HUES48 (cell line): Measurements from ENCODE around the gene MTSS2.

ENCODE experiments used
- H3K27ac ChIP-seq: one replicate; pipeline ENCODE4 v1.7.0; 2013; ENCODE audit warnings: low read depth, low read length, inconsistent platforms
- H3K27me3 ChIP-seq: 2 replicates; pipeline ENCODE4 v1.6.1; 2013; ENCODE audit warnings: mild to moderate bottlenecking, low read length; ENCODE audit not compliant: control insufficient read depth, insufficient read depth
- H3K36me3 ChIP-seq: 2 replicates; pipeline ENCODE4 v1.6.1; 2013; ENCODE audit warnings: low read length; ENCODE audit not compliant: control insufficient read depth, insufficient read depth
- H3K4me1 ChIP-seq: 2 replicates; pipeline ENCODE4 v1.6.1; 2013; ENCODE audit warnings: mild to moderate bottlenecking, low read length; ENCODE audit not compliant: control insufficient read depth, insufficient read depth
- H3K4me3 ChIP-seq: 2 replicates; pipeline ENCODE4 v1.5.1; 2013; ENCODE audit warnings: mild to moderate bottlenecking, low read depth, low read length
- H3K9ac ChIP-seq: 2 replicates; pipeline ENCODE4 v1.6.1; 2013; ENCODE audit warnings: mild to moderate bottlenecking, low read depth, low read length, moderate library complexity
- H3K9me3 ChIP-seq: 2 replicates; pipeline ENCODE4 v1.6.1; 2013; ENCODE audit warnings: low read length; ENCODE audit not compliant: control insufficient read depth, insufficient read depth

Gene MTSS2

DNA sequence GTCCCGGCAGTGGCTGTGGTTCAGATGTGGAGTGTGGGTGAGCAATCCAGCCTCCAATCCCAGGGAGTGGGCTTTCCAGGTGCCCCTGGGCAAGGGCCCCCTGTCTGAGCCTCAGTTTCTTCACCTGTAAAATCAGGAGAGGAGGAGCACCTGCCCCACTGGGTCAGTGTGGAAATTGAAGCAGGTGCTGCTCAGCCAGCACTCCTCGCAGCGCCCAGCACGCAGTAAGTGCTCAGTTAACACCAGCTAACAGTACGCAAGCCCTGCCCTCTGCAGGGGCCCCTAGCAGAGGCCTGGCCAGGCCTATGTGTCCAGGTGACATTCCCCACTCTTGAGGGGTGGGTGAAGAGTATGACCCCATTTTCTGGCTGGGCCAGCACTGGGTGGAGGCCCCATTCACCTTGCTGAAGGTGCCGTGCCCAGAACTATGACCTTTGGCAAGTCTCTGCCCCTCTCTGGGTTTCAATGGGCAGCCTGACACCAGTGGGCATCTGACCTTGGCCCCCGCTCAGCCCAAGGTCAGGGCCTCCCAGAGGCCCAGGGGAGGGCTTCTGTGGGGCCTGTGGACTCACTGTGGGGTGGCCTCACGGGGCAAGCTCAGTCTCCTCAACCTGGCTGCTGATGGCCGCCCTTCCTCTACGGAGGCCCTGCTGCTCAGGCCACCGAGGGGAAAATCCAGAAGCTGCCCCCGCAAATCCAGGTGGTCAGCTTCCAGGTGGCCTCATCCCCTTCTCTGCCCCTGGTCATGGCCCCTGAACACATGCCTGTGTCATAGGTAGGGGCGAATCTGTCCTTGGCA is 2.5 kb downstream of the MTSS2 start:
- H3K4me1 ChIP-seq: peaks cover 18% of the 10 kb centered on the region
- no peak overlapping the region for H3K9ac ChIP-seq

DNA sequence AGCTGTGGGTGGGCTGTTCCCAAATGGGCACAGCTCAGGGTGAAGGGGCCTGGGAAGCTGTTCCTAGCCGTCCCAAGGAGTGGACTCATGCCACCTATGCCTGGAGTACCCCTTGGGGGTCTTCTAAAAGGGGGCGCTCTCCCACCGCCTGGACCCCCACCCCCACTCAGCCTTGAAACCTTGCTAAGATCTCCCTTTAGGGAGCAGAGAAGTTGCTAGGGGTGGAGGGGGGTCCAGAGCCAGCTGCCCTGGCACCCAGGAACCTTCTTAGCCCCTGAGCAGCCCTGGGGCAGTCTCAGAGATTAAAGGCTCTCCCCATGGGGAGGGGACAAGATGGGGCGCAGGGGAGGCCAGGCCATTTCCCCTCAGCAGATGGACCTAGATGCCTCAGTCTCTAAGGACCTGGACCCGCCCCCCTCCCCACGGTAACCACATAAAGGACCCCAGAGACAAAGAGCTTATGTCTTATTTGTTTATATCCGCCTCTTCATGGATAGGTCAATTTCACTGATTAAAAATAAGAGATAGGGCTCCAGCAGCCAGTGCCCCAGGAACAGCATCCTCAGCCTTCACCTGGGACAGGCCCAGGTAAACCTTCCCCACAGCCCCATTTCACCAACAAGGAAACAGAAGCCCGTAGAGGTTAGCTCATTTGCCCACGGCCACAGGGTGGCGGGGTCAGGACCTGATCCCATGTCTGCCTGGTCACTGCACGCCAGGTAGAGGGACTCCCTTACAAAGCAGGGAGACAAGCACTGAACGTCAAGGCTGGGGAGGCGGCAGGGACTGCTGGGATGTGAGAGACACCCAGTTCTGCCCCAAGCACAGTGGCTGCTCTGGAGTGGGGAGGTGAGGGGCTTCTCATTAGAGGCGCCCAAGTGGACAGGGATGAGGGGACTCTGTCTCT is 3.4 kb downstream of the MTSS2 start:
- Histone ChIP-seq H3K9me3 (no peaks in the 10 kb centered on the region), H3K4me3 (no peak overlapping the region), H3K36me3 (peaks cover 10% of the 10 kb centered on the region), H3K9ac (no peak overlapping the region), H3K27me3 (peaks cover 4% of the 10 kb centered on the region; the same call in 1 of the 2 replicates), H3K27ac (no peak overlapping the region), H3K4me1 (peaks cover 15% of the 10 kb centered on the region)

More for the DNA sequence above, 2.5 kb downstream of the MTSS2 start:
- Histone ChIP-seq H3K36me3 (peaks cover 2% of the 10 kb centered on the region; the same call in 1 of the 2 replicates), H3K4me3 (no peak overlapping the region), H3K9me3 (no peaks in the 10 kb centered on the region), H3K27ac (no peak overlapping the region), H3K27me3 (peaks cover 4% of the 10 kb centered on the region; the same call in 1 of the 2 replicates)

DNA sequence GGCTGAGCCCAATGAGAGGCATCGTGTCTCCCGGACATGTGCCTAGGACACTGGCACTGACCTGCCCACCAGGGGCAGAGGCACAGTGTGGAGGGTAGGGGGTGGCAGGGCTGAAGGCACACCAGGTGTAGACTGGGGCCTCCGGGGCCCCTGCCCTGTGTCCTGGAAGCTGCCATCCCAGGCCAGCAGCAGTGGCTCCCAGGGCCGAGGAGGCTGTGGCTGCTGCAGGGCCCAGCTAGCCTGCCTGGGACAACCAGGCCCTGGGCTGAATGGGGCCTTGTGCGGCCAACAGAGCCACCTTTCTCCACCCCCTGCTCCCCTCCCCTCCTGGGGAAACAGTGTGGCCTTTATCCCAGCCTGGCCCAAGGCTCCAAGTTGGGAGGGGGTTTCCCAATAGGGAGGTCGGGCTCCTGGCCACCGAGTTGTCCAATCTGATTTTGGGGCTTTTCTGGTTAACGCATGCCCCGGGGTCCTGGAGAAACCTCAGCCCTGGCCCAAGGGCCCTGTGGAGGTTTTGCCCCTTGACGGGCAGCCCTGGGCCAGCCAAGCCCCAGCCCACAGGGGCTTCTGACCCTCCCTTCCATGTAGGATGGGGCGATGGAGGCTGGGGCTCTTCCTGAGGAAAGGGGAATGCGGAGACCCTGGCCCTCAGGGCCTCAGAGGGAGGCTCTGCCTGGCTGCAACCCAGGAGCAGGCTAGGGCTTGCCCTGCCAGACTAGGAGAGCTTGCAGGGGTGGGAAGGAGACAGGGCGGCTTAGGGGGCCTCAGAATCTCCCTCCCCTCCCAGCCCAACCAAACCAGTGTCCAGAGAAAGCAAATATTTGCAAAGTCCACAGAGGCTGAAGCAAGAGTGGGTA is 4.2 kb downstream of the MTSS2 start:
- Histone ChIP-seq H3K9ac (no peak overlapping the region), H3K27ac (no peak overlapping the region)

DNA sequence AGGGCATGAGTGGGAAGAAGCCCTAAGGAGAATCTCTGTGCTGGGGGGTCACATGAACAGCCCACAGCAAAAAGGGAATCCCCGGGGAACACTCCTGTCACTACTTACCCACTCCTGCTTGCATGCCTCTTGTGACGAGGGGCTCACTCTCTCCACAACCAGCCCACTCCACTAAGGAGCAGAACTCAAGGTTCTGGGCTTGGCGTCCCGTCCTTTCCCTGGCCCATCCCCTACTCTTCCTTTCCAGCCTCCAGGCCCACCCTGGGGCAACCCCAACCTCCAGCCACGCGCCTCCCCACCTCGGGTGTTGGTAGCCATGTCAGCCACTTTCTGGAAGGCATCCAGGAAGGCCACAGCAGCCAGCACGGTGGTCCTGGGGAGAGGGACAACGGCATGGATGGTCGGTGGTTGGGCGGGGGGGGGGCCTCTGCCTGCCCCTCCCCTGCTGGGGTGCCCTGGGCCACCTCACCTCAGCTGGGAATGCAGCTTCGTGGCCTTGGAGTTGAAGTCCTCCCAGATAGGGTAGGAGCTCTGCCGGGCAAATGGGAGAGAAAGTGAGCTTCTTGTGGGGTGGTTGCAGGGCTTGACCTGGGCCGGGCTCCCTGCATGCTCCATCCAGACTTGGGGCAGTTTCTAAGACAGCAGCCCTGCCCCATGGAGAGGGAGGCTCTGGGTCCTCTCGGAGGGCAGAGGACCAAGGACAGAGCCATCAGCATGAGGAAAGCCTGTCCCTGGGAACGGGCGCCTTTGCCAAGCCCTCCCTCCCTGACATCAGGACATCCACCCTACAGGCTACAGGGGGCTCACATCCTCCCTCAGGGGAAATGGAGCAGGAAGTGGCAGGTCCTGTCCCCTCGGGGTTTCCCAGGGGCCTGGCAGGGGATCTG is 5.1 kb downstream of the MTSS2 start:
- H3K4me1 ChIP-seq: peaks cover 8% of the 10 kb centered on the region
- no peak overlapping the region for H3K9ac ChIP-seq
- no peak overlapping the region for H3K4me3 ChIP-seq
- no peaks in the 10 kb centered on the region for H3K9me3 ChIP-seq
- H3K27me3 ChIP-seq: peaks cover 4% of the 10 kb centered on the region; the same call in 1 of the 2 replicates
- H3K27ac ChIP-seq: no peak overlapping the region
- H3K36me3 ChIP-seq: peaks cover 21% of the 10 kb centered on the region

More for the DNA sequence above, 4.2 kb downstream of the MTSS2 start:
- H3K27me3 ChIP-seq: peaks cover 4% of the 10 kb centered on the region; the same call in 1 of the 2 replicates
- H3K4me1 ChIP-seq: peaks cover 11% of the 10 kb centered on the region
- H3K9me3 ChIP-seq: no peaks in the 10 kb centered on the region
- H3K36me3 ChIP-seq: peaks cover 12% of the 10 kb centered on the region
- H3K4me3 ChIP-seq: no peak overlapping the region

DNA sequence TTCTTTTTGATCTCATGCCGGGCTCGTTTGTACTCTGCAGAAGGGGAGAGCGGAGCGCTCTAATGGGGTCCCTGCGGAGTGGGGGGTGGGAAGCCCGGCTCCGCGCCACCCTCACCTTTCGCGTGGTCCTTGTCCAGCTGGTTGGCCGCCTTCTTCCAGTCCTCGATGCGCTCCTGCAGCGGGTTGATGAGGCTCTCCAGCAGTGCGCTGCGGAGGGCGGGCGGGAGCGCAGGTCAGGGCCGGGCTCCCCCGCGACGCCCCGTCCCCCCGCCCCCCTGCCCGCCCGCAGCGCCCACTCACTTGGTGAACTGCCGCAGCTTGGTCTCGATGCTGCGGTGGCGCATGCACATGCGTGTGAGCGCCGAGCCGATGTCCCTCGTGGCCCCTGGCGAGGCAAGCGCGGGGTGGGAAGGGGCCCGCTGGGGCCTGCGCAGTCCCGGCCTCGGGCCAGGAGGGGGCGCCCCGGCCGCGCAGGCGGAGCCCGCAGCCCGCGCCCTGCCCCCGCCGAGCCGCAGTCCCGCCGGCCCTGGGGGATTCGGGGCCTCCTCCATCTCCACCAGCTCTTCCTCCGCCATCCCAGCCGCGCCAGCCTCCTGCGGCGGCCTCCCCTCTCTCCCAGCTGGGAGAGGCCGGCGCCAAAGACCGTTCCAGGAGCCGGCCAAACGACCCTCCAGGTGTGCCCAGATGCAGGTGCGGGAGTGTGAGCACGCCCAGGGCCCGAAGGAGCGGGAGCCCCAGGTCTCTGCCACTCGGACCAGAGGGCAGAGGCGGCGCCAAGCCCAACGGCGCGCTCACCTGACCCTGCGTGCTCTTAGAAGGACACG is 6.0 kb downstream of the MTSS2 start:
- H3K27ac ChIP-seq: no peak overlapping the region
- peaks cover 4% of the 10 kb centered on the region; the same call in 1 of the 2 replicates for H3K27me3 ChIP-seq
- H3K4me1 ChIP-seq: peaks cover 7% of the 10 kb centered on the region
- no peak overlapping the region for H3K4me3 ChIP-seq
- H3K9me3 ChIP-seq: no peaks in the 10 kb centered on the region
- H3K36me3 ChIP-seq: peaks cover 23% of the 10 kb centered on the region
- no peak overlapping the region for H3K9ac ChIP-seq

DNA sequence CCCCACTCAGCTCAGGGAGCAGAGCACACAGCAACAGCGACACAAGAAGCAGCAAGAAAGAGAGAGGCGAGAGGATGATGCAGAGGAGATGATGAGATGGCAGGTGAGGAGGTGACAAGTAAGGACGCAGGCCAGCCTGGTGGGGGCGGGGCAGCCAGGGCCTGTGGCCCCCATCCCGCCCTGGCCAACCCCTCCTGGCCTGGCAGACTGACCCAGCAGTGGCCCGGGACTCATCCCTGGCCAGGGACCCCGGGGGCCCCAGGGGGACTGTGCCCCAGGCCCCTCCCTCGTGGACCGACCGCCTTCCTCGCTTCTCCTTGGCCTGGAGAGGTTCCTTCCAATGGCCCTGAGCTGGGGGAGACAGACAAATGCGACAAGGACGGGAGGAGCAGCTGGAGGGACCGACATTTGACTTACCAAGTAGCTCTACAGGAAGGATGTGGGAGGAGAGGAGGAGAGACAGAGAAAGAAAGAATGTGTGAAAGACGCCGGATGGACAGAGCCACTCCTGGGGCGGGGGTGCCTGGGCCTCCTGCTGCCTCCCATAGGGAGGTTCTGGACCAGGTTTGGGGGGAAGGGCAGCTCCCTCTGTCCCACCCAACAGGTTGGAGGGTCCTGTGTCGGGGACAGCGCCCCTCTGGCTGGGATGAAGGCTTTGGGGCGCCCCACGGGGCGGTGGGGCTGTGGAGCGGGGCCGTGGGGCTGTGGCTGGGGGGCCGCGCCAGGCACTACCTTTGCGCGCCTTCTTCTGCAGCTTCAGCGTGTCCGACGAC is 6.8 kb downstream of the MTSS2 start:
- Histone ChIP-seq H3K27ac (no peak overlapping the region), H3K27me3 (no peaks in the 10 kb centered on the region), H3K4me1 (0 out of 2 replicates have a peak, but pooled peaks cover 4% of the 10 kb centered on the region), H3K9ac (no peak overlapping the region), H3K9me3 (no peaks in the 10 kb centered on the region), H3K4me3 (no peak overlapping the region), H3K36me3 (peaks cover 30% of the 10 kb centered on the region)

DNA sequence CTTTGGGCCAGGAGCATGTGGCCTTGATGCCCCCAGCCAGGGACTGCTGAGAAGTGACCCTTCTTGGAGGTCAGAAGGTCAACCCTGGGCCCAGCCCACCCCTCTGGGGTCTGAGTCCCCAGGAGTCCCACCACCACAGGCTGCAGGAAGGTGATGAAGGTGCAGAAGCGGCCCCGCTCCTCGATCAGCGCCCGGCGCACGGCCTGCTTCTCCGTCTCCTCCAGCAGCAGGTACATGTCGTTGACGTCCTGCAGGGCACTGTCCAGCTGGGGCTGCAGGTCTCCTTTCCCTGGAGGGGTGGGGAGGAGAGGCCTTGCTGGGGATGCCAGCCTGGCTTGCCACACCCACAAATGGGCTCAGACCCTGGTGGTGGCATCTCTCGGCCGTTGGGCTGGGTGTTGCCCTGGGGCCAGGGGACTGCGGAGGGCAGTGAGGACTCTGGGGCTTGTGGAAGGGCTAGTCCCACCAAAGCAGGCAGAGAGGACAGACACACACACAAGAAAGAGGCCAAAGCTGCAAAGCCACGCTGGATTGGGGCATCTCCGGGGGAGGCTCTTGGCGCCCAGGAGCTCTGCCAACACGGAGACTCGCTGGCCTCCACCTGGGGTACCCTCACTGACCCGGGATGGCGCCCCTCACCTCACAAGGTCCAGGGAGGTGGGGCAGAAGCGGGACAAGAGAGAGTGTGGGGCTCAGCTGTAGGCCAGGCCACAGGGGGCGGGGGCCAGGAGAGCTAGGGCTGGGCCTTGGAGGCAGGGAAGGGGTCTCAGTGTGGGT is 7.5 kb downstream of the MTSS2 start:
- H3K9me3 ChIP-seq: no peaks in the 10 kb centered on the region
- peaks cover 36% of the 10 kb centered on the region for H3K36me3 ChIP-seq
- H3K4me1 ChIP-seq: 0 out of 2 replicates have a peak, but pooled peaks cover 4% of the 10 kb centered on the region
- no peak overlapping the region for H3K4me3 ChIP-seq
- no peaks in the 10 kb centered on the region for H3K27me3 ChIP-seq
- no peak overlapping the region for H3K27ac ChIP-seq
- no peak overlapping the region for H3K9ac ChIP-seq

DNA sequence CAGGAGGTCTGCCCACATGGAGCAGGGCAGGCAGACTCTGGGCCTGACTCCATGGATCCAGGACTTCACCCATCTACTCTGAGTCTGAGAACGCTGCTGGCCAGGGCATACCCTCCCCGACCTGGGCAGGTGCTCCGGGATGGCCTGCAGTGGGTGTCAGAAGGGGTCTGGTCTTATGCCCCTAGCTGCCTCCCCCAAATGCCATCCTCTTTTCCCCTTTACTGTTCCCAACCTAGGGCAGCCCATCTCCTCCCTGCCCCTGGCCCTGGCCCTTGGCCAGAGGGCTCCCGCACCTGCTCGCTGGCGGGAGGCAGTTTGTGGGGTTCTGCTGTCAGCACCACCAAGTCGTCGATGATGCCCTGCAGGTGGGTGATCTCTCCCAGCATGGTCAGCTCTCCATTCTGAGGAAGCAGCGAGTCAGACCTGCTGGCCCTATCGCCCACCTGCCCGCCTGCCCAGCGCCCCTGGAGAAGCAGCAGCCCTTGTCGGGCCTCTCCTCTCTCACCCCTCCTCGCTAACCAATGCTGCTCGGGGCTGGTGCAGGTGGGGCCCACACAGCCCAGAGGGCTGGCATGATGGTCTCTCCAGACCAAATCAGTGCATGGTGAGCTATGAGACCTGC is 8.2 kb downstream of the MTSS2 start:
- no peak overlapping the region for H3K9ac ChIP-seq
- H3K27ac ChIP-seq: no peak overlapping the region
- no peak overlapping the region for H3K4me3 ChIP-seq
- 0 out of 2 replicates have a peak, but pooled peaks cover 4% of the 10 kb centered on the region for H3K4me1 ChIP-seq
- peaks cover 43% of the 10 kb centered on the region for H3K36me3 ChIP-seq
- H3K27me3 ChIP-seq: no peaks in the 10 kb centered on the region
- no peaks in the 10 kb centered on the region for H3K9me3 ChIP-seq
